Gastroesophageal sphincter (tissue), 4 donors: ENCODE data around the gene PIWIL4. TPM values are rescaled to one million over a fixed set of nuclear protein-coding genes. Genes with fewer than 3 reads are reported as not detected.
"Not testable (repeated sequence)": the region's sequence is repeated elsewhere in the genome, so short reads cannot be mapped to it uniquely, and the experiment has no call there.

Experiments used
- ATAC-seq: fragments of 150-250 bp; one replicate; pipeline ENCODE4 v1.9.1; 2016; ENCODE audit warnings: mild to moderate bottlenecking, moderate library complexity
- H3K27ac ChIP-seq, 4 donors: fragments of 200-600 bp; sonication (generic) in 3 of 4; 1 replicate in 3 of 4; 2 replicates in 1 of 4; pipeline ENCODE4 v1.5.1; 2016 to 2019
- H3K27me3 ChIP-seq: fragments of 200-600 bp; sonication (generic); one replicate; pipeline ENCODE4 v1.5.1; 2019
- H3K36me3 ChIP-seq, 2 donors: fragments of 200-600 bp; sonication (generic); one replicate each; pipeline ENCODE4 v1.5.1; 2019; ENCODE audit warnings: control low read depth in 1 of 2
- H3K4me1 ChIP-seq, 3 donors: fragments of 200-600 bp; sonication (generic); 1 replicate in 2 of 3; 2 replicates in 1 of 3; pipeline ENCODE4 v1.5.1; 2016 to 2019; ENCODE audit warnings: control low read depth in 2 of 3
- H3K4me3 ChIP-seq, 2 donors: fragments of 200-600 bp; sonication (generic); one replicate each; pipeline ENCODE4 v1.5.1; 2019; ENCODE audit warnings: mild to moderate bottlenecking in 1 of 2, moderate library complexity in 1 of 2
- H3K9me3 ChIP-seq, 3 donors: fragments of 200-600 bp; sonication (generic); one replicate each; pipeline ENCODE4 v1.5.1; 2017 to 2019; ENCODE audit warnings: control low read depth in 2 of 3
- CTCF ChIP-seq, 4 experiments: fragments of 200-600 bp in 2 of 4; fragments of 450-650 bp in 2 of 4; sonication (generic) in 1 of 4; IDR thresholded peaks; one replicate each; pipeline ENCODE4 v1.5.1; 2017 to 2019; ENCODE audit warnings: antibody characterized with exemption in 4 of 4, mild to moderate bottlenecking in 2 of 4, moderate library complexity in 2 of 4
- EP300 ChIP-seq: sonication (generic); formaldehyde crosslinking; IDR thresholded peaks from one replicate; pipeline ENCODE4 v1.6.1; 2017; ENCODE audit warnings: antibody characterized with exemption, mild to moderate bottlenecking
- POLR2A ChIP-seq, 2 donors: fragments of 450-650 bp; IDR thresholded peaks; one replicate each; pipeline ENCODE4 v1.6.1; 2017; ENCODE audit warnings: antibody characterized with exemption in 2 of 2, mild to moderate bottlenecking in 2 of 2, moderate library complexity in 1 of 2
- POLR2AphosphoS5 ChIP-seq: sonication (generic); formaldehyde crosslinking; IDR thresholded peaks from one replicate; pipeline ENCODE4 v1.6.1; 2017; ENCODE audit warnings: antibody characterized with exemption
- WGBS, 2 donors: methylation state at CpG; one replicate each; pipeline ENCODE4 v1.1.5; 2018; ENCODE audit warnings: low coverage in 1 of 2; 5-methylcytosine and 5-hydroxymethylcytosine counted together
- total RNA-seq, 4 donors: library from RNA; depleted of rRNA; stranded (reverse); fragments of >200 nt; gene quantifications; one replicate each; pipeline ENCODE4 v1.1.0, GENCODE V29; 2016

The PIWIL4 gene
- total RNA-seq, 4 donors from 2014 or later, result 2.0 to 8.5 (median 6.0) TPM

GRCh38 chr11:94560834-94561233 is 6.3 kb upstream of the PIWIL4 start:
- 81% methylated on average over 3 of the region's 3 CpGs; no CpG with 5 or more reads in 1 of the 2 donors for WGBS, 2 donors
- TF ChIP-seq POLR2AphosphoS5, result no peak
- no peak for TF ChIP-seq POLR2A (IDR thresholded peaks at IDR 0.05)
- TF ChIP-seq EP300, result no peak
- no peak for TF ChIP-seq CTCF (IDR thresholded peaks at IDR 0.05)

GRCh38 chr11:94563176-94563847 is 3.9 kb upstream of the PIWIL4 start:
- 16 to 35% methylated on average over 3 to 4 of the region's 4 CpGs for WGBS, 2 donors
- H3K27ac ChIP-seq, result no peak overlapping the region
- no peaks in the 10 kb centered on the region for H3K27me3 ChIP-seq
- TF ChIP-seq CTCF (IDR thresholded peaks at IDR 0.05) (peak; percentile 7 to 47 (median 20)), POLR2A (IDR thresholded peaks at IDR 0.05) (no peak)
- no peaks in the 10 kb centered on the region for H3K36me3 ChIP-seq
- H3K9me3 ChIP-seq, result no peaks in the 10 kb centered on the region
- no peak overlapping the region for H3K4me3 ChIP-seq
- peak; percentile 86 for ATAC-seq
- H3K4me1 ChIP-seq, result peaks cover 0 to 16% (median 0%) of the 10 kb centered on the region in 3 donors

More at GRCh38 chr11:94560834-94561233, 6.3 kb upstream of the PIWIL4 start:
- no peaks in the 10 kb centered on the region for H3K36me3 ChIP-seq
- no peak overlapping the region for H3K27ac ChIP-seq
- H3K27me3 ChIP-seq, result no peaks in the 10 kb centered on the region
- no peak for ATAC-seq
- no peaks in the 10 kb centered on the region for H3K9me3 ChIP-seq
- H3K4me1 ChIP-seq, result peaks cover 0 to 22% (median 0%) of the 10 kb centered on the region in 3 donors
- no peak overlapping the region for H3K4me3 ChIP-seq

- Histone ChIP-seq H3K4me1 (peaks cover 0 to 11% (median 0%) of the 10 kb centered on the region in 3 donors), H3K4me3 (no peak overlapping the region), H3K9me3 (no peaks in the 10 kb centered on the region), H3K36me3 (no peaks in the 10 kb centered on the region), H3K27me3 (no peaks in the 10 kb centered on the region), H3K27ac (no peak overlapping the region)
- no peak for ATAC-seq
- peak in 1 of 4 experiments; percentile 0 for TF ChIP-seq CTCF (IDR thresholded peaks at IDR 0.05)
- TF ChIP-seq POLR2A (IDR thresholded peaks at IDR 0.05), result no peak
- WGBS, 2 donors, result 65 to 72% methylated on average over 7 to 8 of the region's 8 CpGs
These were observed 3.2 kb upstream of the PIWIL4 start for GRCh38 chr11:94563848-94564467.

- Histone ChIP-seq H3K4me3 (no peak overlapping the region), H3K27me3 (no peaks in the 10 kb centered on the region), H3K27ac (no peak overlapping the region), H3K9me3 (no peaks in the 10 kb centered on the region), H3K36me3 (no peaks in the 10 kb centered on the region), H3K4me1 (peaks cover 0 to 8% (median 0%) of the 10 kb centered on the region in 3 donors)
- no peak for ATAC-seq
- WGBS, 2 donors, result 90 to 98% methylated on average over 5 of the region's 5 CpGs
- TF ChIP-seq POLR2AphosphoS5, result no peak
- TF ChIP-seq CTCF (IDR thresholded peaks at IDR 0.05), result no peak
- TF ChIP-seq POLR2A (IDR thresholded peaks at IDR 0.05), result no peak
- TF ChIP-seq EP300, result no peak
These were observed 1.0 kb downstream of the PIWIL4 start for GRCh38 chr11:94568200-94568599.

- no peak for ATAC-seq
- Histone ChIP-seq H3K27ac (no peak overlapping the region), H3K9me3 (no peaks in the 10 kb centered on the region), H3K4me3 (no peak overlapping the region), H3K27me3 (no peaks in the 10 kb centered on the region), H3K36me3 (no peaks in the 10 kb centered on the region), H3K4me1 (peaks cover 0 to 2% (median 0%) of the 10 kb centered on the region in 3 donors)
- 90 to 91% methylated on average over 4 of the region's 4 CpGs for WGBS, 2 donors
- TF ChIP-seq POLR2AphosphoS5, result no peak
- TF ChIP-seq POLR2A (IDR thresholded peaks at IDR 0.05), result no peak
- TF ChIP-seq EP300, result no peak
- TF ChIP-seq CTCF (IDR thresholded peaks at IDR 0.05), result no peak
These were observed 1.5 kb downstream of the PIWIL4 start for GRCh38 chr11:94568717-94569116.

GRCh38 chr11:94572975-94573374 is 5.8 kb downstream of the PIWIL4 start:
- H3K4me3 ChIP-seq, H3K4me1 ChIP-seq, H3K27ac ChIP-seq, H3K36me3 ChIP-seq, ATAC-seq, H3K27me3 ChIP-seq, H3K9me3 ChIP-seq: not testable (repeated sequence)
- 80 to 100% methylated on average over 1 to 2 of the region's 2 CpGs for WGBS, 2 donors
